MM.1S (cell line): ENCODE measurements around the gene PTGIR.
A peak's percentile ranks its signal among the peaks of the same experiment; 100 is the strongest.

Source experiments
- DNase-seq: peaks from one replicate; pipeline ENCODE4 v3.0.0-alpha.2; 2015
- H2AFZ ChIP-seq: fragments of 300-600 bp; sonication (generic); 2 replicates; pipeline ENCODE4 v1.6.0; 2016; ENCODE audit warnings: antibody characterized with exemption, low read length
- H3F3A ChIP-seq: fragments of 300-600 bp; sonication (generic); 2 replicates; pipeline ENCODE4 v1.6.1; 2016; ENCODE audit warnings: mild to moderate bottlenecking, antibody characterized with exemption, low read length, moderate library complexity, mixed read lengths; ENCODE audit not compliant: insufficient read depth
- H3K27ac ChIP-seq: fragments of 300-600 bp; sonication (generic); 2 replicates; pipeline ENCODE4 v1.5.1; 2016; ENCODE audit warnings: mild to moderate bottlenecking, low read length
- H3K27me3 ChIP-seq: fragments of 300-600 bp; sonication (generic); replicated peaks from 2 replicates; pipeline ENCODE4 v1.6.0; 2016; ENCODE audit warnings: low read length; ENCODE audit not compliant: insufficient read depth
- H3K36me3 ChIP-seq: fragments of 300-600 bp; sonication (generic); replicated peaks from 2 replicates; pipeline ENCODE4 v1.6.1; 2016; ENCODE audit warnings: mild to moderate bottlenecking, low read length, mixed read lengths; ENCODE audit not compliant: insufficient read depth
- H3K4me1 ChIP-seq: fragments of 300-600 bp; sonication (generic); 2 replicates; pipeline ENCODE4 v1.6.1; 2016; ENCODE audit warnings: low read length, mixed read lengths
- H3K4me2 ChIP-seq: fragments of 300-600 bp; sonication (generic); 2 replicates; pipeline ENCODE4 v1.6.0; 2016; ENCODE audit warnings: low read depth, low read length
- H3K4me3 ChIP-seq: fragments of 300-600 bp; sonication (generic); 2 replicates; pipeline ENCODE4 v1.5.1; 2016; ENCODE audit warnings: low read length, mixed read lengths
- H3K79me2 ChIP-seq: fragments of 300-600 bp; sonication (generic); 2 replicates; pipeline ENCODE4 v1.6.1; 2016; ENCODE audit warnings: mixed run types, low read length, mixed read lengths
- H3K9ac ChIP-seq: fragments of 300-600 bp; sonication (generic); 2 replicates; pipeline ENCODE4 v1.6.1; 2016; ENCODE audit warnings: low read length, mixed read lengths
- H3K9me2 ChIP-seq: fragments of 300-600 bp; sonication (generic); replicated peaks from 2 replicates; pipeline ENCODE4 v1.6.1; 2016; ENCODE audit warnings: mild to moderate bottlenecking, low read length, mixed read lengths; ENCODE audit not compliant: insufficient read depth
- H3K9me3 ChIP-seq: fragments of 300-600 bp; sonication (generic); replicated peaks from 2 replicates; pipeline ENCODE4 v1.6.1; 2016; ENCODE audit warnings: mild to moderate bottlenecking, low read length, mixed read lengths; ENCODE audit not compliant: insufficient read depth
- H4K20me1 ChIP-seq: fragments of 300-600 bp; sonication (generic); 2 replicates; pipeline ENCODE4 v1.6.1; 2016; ENCODE audit warnings: mild to moderate bottlenecking, low read length, moderate library complexity, mixed read lengths; ENCODE audit not compliant: insufficient read depth
- CTCF ChIP-seq: fragments of 300-600 bp; sonication (generic); IDR thresholded peaks from 2 replicates; pipeline ENCODE4 v1.5.1; 2016; ENCODE audit warnings: antibody characterized with exemption, low read length, mixed read lengths
- EZH2 ChIP-seq: fragments of 300-600 bp; sonication (generic); optimal IDR thresholded peaks from 2 replicates; pipeline ENCODE3; 2017; ENCODE audit warnings: low read depth, mild to moderate bottlenecking, antibody characterized with exemption, low read length, mixed read lengths
- EZH2phosphoT487 ChIP-seq: fragments of 300-600 bp; sonication (generic); IDR thresholded peaks from 2 replicates; pipeline ENCODE4 v1.6.1; 2018; ENCODE audit warnings: antibody characterized with exemption, low read length

Gene PTGIR

GRCh38 chr19:46604781-46605355 is 20.0 kb downstream of the PTGIR start:
- H2AFZ ChIP-seq = no peak overlapping the region
- 0 out of 2 replicates have a peak, but pooled peaks cover 1% of the 10 kb centered on the region for H3K27me3 ChIP-seq
- peaks cover 32% of the 10 kb centered on the region for H4K20me1 ChIP-seq
- H3K9me3 ChIP-seq = no peaks in the 10 kb centered on the region
- no peak overlapping the region for H3K4me2 ChIP-seq
- H3K9ac ChIP-seq = no peak overlapping the region
- H3K36me3 ChIP-seq = peaks cover 11% of the 10 kb centered on the region; the same call in 1 of the 2 replicates
- no peak overlapping the region for H3K27ac ChIP-seq
- no peak overlapping the region for H3K4me3 ChIP-seq
- no peaks in the 10 kb centered on the region for H3K9me2 ChIP-seq
- peaks cover 5% of the 10 kb centered on the region; the same call in 1 of the 2 replicates for H3F3A ChIP-seq
- peaks cover 13% of the 10 kb centered on the region for H3K4me1 ChIP-seq
- TF ChIP-seq EZH2phosphoT487 = no peak
- no peak for TF ChIP-seq EZH2
- TF ChIP-seq CTCF = no peak
- no peak for DNase-seq
- H3K79me2 ChIP-seq = peaks cover 51% of the 10 kb centered on the region

- Histone ChIP-seq H3F3A (0 out of 2 replicates have a peak, but pooled peaks cover 3% of the 10 kb centered on the region), H2AFZ (no peak overlapping the region), H3K27ac (no peak overlapping the region), H3K4me1 (peaks cover 13% of the 10 kb centered on the region), H3K4me3 (no peak overlapping the region), H3K36me3 (peaks cover 2% of the 10 kb centered on the region; the same call in 1 of the 2 replicates), H4K20me1 (peaks cover 25% of the 10 kb centered on the region), H3K4me2 (peak overlapping the region; percentile 81; the same call in 1 of the 2 replicates), H3K9me3 (no peaks in the 10 kb centered on the region), H3K27me3 (no peaks in the 10 kb centered on the region), H3K79me2 (peaks cover 51% of the 10 kb centered on the region), H3K9me2 (no peaks in the 10 kb centered on the region), H3K9ac (no peak overlapping the region)
- TF ChIP-seq EZH2 = no peak
- no peak for TF ChIP-seq EZH2phosphoT487
- TF ChIP-seq CTCF = no peak
- DNase-seq = no peak
Observed at GRCh38 chr19:46603752-46604231, 21.1 kb downstream of the PTGIR start.

GRCh38 chr19:46603195-46603637 is 21.7 kb downstream of the PTGIR start:
- peak; percentile 35 for DNase-seq
- Histone ChIP-seq H3K4me2 (peak overlapping the region; percentile 81), H2AFZ (no peak overlapping the region), H3K4me1 (peaks cover 13% of the 10 kb centered on the region), H3K27me3 (no peaks in the 10 kb centered on the region), H3F3A (0 out of 2 replicates have a peak, but pooled peaks cover 3% of the 10 kb centered on the region), H3K9me2 (no peaks in the 10 kb centered on the region), H3K79me2 (peaks cover 51% of the 10 kb centered on the region), H3K36me3 (no peaks in the 10 kb centered on the region; the same call in 1 of the 2 replicates), H3K9me3 (no peaks in the 10 kb centered on the region), H3K9ac (0 out of 2 replicates have a peak overlapping the region, but pooled peaks have one; percentile 95), H3K27ac (no peak overlapping the region), H4K20me1 (peaks cover 25% of the 10 kb centered on the region), H3K4me3 (peak overlapping the region; percentile 99)
- TF ChIP-seq EZH2 (no peak), EZH2phosphoT487 (no peak), CTCF (no peak)
